ENCODE measurements around the gene FAU. TPM values are rescaled to one million over a fixed set of nuclear protein-coding genes. Genes with fewer than 3 reads are reported as not detected.
A peak's percentile ranks its signal among the peaks of the same experiment; 100 is the strongest.

FAU gene
- total RNA-seq, 1 experiment from 2014 or later: 1,001 TPM

DNA sequence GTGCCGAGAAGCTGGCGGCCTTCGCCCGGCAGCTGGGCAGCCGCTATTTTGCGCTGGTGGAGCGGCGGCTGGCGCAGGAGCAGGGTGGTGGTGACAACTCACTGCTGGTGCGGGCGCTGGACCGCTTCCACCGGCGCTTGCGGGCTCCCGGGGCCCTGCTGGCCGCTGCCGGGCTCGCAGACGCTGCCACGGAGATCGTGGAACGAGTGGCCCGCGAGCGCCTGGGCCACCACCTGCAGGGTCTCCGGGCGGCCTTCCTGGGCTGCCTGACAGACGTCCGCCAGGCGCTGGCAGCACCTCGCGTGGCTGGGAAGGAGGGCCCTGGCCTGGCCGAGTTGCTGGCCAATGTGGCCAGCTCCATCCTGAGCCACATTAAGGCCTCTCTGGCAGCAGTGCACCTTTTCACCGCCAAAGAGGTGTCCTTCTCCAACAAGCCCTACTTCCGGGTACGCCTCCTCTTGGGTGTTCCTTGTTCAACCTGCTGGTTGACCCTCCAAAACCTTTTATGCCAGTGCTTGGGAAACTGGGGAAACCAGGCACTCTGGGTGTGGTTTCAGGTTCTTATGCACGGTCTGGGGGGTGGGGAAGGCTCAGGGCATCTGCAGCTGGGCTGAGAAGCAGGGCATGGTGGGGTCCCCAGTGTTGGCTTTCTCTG, 13.3 kb downstream of the FAU start:
- DNase-seq (ENCODE audit: low read depth, low spot score) (no peak), ATAC-seq (no peak)
- H3K4me3 ChIP-seq (ENCODE audit: low read depth in 2 of 2, low read length in 2 of 2): no peak overlapping the region
- TF ChIP-seq TCF7L2 (IDR thresholded peaks at IDR 0.05; ENCODE audit: low read depth, low read length) (no peak), SIN3A (IDR thresholded peaks at IDR 0.05; ENCODE audit: borderline replicate concordance, insufficient read depth, low read depth, low read length) (no peak), POLR2AphosphoS5 (IDR thresholded peaks at IDR 0.05; ENCODE audit: low read depth, low read length) (no peak)
- TF ChIP-seq, protein P1, sequence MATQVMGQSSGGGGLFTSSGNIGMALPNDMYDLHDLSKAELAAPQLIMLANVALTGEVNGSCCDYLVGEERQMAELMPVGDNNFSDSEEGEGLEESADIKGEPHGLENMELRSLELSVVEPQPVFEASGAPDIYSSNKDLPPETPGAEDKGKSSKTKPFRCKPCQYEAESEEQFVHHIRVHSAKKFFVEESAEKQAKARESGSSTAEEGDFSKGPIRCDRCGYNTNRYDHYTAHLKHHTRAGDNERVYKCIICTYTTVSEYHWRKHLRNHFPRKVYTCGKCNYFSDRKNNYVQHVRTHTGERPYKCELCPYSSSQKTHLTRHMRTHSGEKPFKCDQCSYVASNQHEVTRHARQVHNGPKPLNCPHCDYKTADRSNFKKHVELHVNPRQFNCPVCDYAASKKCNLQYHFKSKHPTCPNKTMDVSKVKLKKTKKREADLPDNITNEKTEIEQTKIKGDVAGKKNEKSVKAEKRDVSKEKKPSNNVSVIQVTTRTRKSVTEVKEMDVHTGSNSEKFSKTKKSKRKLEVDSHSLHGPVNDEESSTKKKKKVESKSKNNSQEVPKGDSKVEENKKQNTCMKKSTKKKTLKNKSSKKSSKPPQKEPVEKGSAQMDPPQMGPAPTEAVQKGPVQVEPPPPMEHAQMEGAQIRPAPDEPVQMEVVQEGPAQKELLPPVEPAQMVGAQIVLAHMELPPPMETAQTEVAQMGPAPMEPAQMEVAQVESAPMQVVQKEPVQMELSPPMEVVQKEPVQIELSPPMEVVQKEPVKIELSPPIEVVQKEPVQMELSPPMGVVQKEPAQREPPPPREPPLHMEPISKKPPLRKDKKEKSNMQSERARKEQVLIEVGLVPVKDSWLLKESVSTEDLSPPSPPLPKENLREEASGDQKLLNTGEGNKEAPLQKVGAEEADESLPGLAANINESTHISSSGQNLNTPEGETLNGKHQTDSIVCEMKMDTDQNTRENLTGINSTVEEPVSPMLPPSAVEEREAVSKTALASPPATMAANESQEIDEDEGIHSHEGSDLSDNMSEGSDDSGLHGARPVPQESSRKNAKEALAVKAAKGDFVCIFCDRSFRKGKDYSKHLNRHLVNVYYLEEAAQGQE (IDR thresholded peaks at IDR 0.05; ENCODE audit: insufficient read depth in 1 of 2, low read depth in 2 of 2, low read length in 1 of 2): 0 out of 4 replicates have a peak, but pooled peaks of 1 of the 2 experiments have one; percentile 15
- TF ChIP-seq, protein P2, sequence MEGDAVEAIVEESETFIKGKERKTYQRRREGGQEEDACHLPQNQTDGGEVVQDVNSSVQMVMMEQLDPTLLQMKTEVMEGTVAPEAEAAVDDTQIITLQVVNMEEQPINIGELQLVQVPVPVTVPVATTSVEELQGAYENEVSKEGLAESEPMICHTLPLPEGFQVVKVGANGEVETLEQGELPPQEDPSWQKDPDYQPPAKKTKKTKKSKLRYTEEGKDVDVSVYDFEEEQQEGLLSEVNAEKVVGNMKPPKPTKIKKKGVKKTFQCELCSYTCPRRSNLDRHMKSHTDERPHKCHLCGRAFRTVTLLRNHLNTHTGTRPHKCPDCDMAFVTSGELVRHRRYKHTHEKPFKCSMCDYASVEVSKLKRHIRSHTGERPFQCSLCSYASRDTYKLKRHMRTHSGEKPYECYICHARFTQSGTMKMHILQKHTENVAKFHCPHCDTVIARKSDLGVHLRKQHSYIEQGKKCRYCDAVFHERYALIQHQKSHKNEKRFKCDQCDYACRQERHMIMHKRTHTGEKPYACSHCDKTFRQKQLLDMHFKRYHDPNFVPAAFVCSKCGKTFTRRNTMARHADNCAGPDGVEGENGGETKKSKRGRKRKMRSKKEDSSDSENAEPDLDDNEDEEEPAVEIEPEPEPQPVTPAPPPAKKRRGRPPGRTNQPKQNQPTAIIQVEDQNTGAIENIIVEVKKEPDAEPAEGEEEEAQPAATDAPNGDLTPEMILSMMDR (IDR thresholded peaks at IDR 0.05): no peak
- POLR2A ChIA-PET: no interaction called here
- H3K36me3 ChIP-seq (ENCODE audit: control insufficient read depth, insufficient read depth, low read length): no peaks in the 10 kb centered on the region
- BruUV-seq (replicated peaks): no TSS peak
- no peak overlapping the region for H3K27ac ChIP-seq (ENCODE audit: low read length)
- intact Hi-C loops (cut with micrococcal nuclease; ENCODE audit: unreplicated experiment) (no loop called here), in situ Hi-C loops (cut with HindIII; ENCODE audit: low pct_unique_long_range_greater_than_20kb, low sequenced_read_pairs) (no loop called here)
- peaks cover 19% of the 10 kb centered on the region for H3K4me1 ChIP-seq (ENCODE audit: control insufficient read depth, insufficient read depth, low read length)
- no peaks in the 10 kb centered on the region for H3K27me3 ChIP-seq (ENCODE audit: control insufficient read depth, insufficient read depth, low read length)
- no peaks in the 10 kb centered on the region for H3K9me3 ChIP-seq (ENCODE audit: control insufficient read depth, insufficient read depth, low read depth, low read length)
- CTCF ChIA-PET: no interaction called here

DNA sequence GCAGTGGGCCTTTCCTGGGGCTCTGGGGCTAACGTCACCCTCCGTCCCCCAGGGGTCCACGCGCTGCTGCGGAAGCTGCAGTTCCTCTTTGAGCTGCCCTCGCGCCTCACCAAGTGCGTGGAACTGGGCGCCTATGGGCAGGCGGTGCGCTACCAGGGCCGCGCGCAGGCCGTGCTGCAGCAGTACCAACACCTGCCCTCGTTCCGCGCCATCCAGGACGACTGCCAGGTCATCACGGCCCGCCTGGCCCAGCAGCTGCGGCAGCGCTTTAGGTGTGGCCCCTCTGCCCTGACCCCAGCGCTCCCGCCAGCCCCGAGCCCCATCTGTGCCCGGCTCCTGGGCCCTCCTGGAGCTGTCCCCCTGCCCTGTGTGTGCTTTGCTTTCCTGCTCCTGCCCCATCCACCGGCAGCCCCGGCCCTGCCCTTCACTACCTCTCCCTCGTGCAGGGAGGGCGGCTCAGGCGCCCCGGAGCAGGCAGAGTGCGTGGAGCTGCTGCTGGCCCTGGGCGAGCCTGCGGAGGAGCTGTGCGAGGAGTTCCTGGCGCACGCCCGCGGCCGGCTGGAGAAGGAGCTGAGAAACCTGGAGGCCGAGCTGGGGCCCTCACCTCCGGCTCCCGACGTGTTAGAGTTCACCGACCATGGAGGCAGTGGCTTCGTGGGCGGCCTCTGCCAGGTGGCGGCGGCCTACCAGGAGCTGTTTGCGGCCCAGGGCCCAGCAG, 14.0 kb downstream of the FAU start:
- Histone ChIP-seq H3K4me3 (ENCODE audit: low read depth in 2 of 2, low read length in 2 of 2) (no peak overlapping the region), H3K9me3 (ENCODE audit: control insufficient read depth, insufficient read depth, low read depth, low read length) (no peaks in the 10 kb centered on the region), H3K36me3 (ENCODE audit: control insufficient read depth, insufficient read depth, low read length) (no peaks in the 10 kb centered on the region), H3K4me1 (ENCODE audit: control insufficient read depth, insufficient read depth, low read length) (peaks cover 13% of the 10 kb centered on the region), H3K27me3 (ENCODE audit: control insufficient read depth, insufficient read depth, low read length) (no peaks in the 10 kb centered on the region), H3K27ac (ENCODE audit: low read length) (no peak overlapping the region)
- ChIA-PET CTCF (no interaction called here), POLR2A (no interaction called here)
- no TSS peak for BruUV-seq (replicated peaks)
- no peak for ATAC-seq
- DNase-seq (ENCODE audit: low read depth, low spot score): no peak
- intact Hi-C loops (cut with micrococcal nuclease; ENCODE audit: unreplicated experiment): no loop called here
- in situ Hi-C loops (cut with HindIII; ENCODE audit: low pct_unique_long_range_greater_than_20kb, low sequenced_read_pairs): no loop called here
- TF ChIP-seq TCF7L2 (IDR thresholded peaks at IDR 0.05; ENCODE audit: low read depth, low read length) (no peak), SIN3A (IDR thresholded peaks at IDR 0.05; ENCODE audit: borderline replicate concordance, insufficient read depth, low read depth, low read length) (no peak), POLR2AphosphoS5 (IDR thresholded peaks at IDR 0.05; ENCODE audit: low read depth, low read length) (no peak)
- TF ChIP-seq, protein P1 (IDR thresholded peaks at IDR 0.05; ENCODE audit: insufficient read depth in 1 of 2, low read depth in 2 of 2, low read length in 1 of 2): no peak
- TF ChIP-seq, protein P2 (IDR thresholded peaks at IDR 0.05): no peak

All from Panc1 (cell line).